HG02623 (cell line): ENCODE measurements around the gene DGCR8.

Experiments
- ATAC-seq: cut with Tn5 transposase; IDR thresholded peaks from one replicate; pipeline ENCODE4 v1.9.1; 2021; ENCODE audit warnings: moderate library complexity; ENCODE audit not compliant: unreplicated experiment

The DGCR8 gene

DNA sequence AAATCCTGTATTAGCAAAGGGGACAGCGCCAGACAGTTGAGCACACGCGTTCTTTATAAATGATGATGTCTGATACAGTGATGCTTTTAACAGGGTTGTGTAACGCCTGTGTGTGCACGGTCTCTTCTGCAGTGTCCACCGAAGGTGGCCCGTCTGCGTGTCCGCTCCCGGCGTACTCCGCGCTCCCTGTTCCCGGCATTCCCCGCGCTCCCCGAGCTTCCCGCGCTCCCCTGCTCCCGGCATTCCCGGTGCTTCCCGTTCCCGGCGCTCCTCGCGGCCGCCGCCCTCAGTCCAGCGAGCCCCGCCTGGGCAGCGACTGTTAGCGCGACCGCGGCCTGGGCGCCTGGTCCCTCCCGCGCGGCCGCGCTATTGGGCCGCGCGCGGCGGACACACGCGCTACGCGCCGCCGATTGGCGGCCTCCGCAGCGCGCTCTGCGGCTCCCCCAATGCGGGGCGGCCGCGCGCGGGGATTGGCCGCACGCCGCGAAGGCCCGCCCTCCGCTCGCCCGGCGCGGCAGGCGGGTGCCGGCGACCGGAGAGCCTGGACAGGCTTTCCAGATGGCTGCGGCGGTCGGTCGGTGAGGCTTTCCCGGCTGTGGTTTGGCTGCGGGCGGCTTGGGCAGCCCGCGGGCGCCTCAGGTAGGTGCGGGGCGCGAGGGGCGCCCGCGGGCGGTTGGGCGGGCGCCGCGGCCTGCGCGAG, at the start of gene DGCR8:
DGCR8 (plus strand) TSS at position 497 of the 700 bp plus-strand sequence. CDS start 5,723 bp downstream, outside the sequence.
- ATAC-seq = peak; percentile 69

GRCh38 chr22:20031732-20032406, 48.2 kb upstream of the DGCR8 start:
- no peak for ATAC-seq

DNA sequence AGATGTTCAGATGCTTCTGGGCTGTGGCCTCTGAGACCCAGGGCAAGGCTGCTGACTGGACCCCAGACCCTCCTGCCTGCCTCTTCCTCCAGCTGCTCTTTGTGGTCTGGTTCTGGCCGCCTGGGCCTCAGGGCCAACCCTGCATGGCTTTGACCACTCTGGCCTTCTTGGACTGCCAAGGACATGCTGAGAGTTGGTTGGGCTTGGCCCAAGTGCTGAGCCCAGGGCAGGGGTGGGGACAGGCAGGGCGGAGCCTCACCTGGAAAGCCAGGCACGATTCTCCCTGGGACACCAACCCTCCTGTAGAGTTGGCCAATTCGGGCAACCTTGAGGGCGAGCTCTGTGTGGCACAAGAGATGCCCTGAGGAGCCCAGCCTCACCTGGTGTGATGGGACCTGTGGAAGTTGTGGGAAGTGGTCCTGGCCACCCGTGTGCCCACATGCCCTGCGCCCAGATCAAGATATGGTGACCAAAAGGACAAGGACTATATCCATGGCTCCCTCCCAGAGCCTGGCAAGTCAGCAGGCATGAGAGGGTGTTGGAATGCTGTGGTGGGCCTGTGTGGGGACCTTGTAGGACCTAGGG, 47.5 kb upstream of the DGCR8 start:
- no peak for ATAC-seq

- ATAC-seq = no peak
Measured at GRCh38 chr22:20033045-20033706, 46.9 kb upstream of the DGCR8 start.

GRCh38 chr22:20034143-20034542, 45.9 kb upstream of the DGCR8 start:
- ATAC-seq = no peak

DNA sequence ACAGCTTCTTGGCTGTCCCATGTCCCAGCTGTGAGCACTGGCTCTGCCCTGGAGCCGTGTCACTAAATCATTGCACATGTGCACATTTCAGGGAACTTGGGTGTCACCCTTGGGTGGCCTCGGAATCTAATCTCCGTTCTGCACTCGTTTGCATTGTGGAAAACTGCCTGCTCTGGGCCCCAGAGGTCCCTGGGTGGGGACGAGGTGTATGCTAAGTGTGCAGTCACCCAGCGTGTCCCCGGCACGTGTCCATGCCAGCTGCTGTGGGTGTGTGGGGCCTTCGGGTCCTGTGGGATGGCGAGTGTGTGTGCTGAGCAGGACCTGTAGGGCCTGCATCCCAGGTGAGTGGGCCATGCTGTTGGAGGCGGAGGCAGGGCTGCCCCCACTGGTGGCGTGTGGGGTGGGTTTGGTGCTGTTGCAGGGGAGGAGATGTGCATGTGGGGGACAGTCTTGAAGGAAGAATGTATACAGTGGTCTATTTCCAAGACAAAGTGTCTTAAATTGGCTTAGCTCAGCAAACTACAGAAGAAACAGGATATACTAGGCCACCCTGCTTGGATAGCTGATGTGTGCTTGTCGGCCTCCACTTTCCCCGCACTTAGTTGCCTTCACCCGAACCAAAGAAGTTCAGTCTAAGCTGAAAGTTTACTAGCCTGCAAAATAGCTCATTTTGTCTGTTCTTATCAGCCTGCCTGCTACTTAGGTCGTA, 44.5 kb upstream of the DGCR8 start:
- no peak for ATAC-seq

- no peak for ATAC-seq
Measured at GRCh38 chr22:20036084-20036482, 44.0 kb upstream of the DGCR8 start.

DNA sequence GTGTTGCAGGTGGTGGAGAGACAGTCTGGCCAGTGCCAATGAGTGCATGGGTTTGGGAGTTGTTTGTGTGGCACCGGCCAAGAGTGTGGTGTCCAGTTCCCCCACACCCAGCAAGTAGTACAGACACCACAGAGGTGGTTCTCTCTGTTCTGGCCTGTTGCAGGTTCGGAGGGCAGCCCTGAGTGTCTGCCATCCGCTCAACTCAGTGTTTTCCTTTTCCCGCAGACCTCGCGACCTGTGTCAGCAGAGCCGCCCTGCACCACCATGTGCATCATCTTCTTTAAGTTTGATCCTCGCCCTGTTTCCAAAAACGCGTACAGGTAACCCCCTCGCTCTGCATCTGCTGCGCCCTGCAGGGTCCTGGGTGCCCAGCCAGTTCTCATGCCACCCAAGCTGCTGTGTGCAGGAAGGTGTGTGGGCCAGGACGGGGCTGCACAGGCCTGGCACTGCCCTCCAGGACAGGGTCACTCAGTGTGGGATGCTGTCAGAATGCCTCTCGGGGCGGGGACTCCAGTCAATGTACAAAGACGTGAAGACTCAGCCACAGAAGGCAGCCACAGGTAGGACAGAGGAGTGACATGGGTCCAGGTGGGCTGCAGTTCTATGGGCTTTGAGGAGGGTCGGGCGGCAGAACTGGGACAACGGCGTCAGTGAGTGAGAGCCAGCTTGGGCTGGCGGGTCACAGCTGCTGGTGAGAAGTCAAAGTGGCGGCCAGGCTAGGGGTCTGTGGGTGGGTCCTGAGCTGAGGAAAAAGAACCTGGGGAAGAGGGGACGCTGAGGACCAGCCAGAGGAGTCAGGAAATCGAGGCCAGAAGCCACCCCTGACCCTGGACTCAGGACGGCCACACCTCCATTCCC, 43.3 kb upstream of the DGCR8 start:
- no peak for ATAC-seq

- ATAC-seq = no peak
Measured at GRCh38 chr22:20037419-20037818, 42.6 kb upstream of the DGCR8 start.

GRCh38 chr22:20038574-20038973, 41.5 kb upstream of the DGCR8 start:
- no peak for ATAC-seq

DNA sequence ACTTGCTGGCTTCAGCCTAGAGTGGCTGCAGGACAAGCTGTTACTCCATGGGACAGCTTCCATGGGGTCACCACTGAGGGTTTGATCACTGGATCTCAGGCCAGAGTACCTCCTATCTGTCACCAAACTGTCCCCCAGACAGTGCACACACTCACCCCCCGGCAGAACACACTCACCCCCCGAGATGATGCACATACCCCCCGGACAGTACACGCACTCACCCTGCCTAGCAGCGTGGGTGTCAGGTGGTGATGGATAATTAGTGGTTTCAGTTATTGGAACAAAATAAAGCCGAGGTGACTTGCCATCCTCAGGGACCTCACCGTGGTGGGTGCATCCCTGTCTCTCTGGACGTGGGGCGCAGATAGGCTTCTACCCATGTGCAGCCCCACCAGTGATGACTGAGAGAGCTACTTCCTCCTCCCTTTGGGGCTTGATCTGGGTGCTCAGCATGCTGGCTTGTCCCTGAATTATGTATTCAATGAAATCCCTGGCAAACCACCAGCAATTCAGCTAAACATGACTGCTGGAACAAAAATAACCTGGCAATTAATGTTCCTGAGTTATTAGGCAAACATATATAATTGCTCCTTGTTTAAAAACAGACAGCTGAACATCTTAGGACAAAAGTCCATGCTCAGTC, 40.2 kb upstream of the DGCR8 start:
- no peak for ATAC-seq

DNA sequence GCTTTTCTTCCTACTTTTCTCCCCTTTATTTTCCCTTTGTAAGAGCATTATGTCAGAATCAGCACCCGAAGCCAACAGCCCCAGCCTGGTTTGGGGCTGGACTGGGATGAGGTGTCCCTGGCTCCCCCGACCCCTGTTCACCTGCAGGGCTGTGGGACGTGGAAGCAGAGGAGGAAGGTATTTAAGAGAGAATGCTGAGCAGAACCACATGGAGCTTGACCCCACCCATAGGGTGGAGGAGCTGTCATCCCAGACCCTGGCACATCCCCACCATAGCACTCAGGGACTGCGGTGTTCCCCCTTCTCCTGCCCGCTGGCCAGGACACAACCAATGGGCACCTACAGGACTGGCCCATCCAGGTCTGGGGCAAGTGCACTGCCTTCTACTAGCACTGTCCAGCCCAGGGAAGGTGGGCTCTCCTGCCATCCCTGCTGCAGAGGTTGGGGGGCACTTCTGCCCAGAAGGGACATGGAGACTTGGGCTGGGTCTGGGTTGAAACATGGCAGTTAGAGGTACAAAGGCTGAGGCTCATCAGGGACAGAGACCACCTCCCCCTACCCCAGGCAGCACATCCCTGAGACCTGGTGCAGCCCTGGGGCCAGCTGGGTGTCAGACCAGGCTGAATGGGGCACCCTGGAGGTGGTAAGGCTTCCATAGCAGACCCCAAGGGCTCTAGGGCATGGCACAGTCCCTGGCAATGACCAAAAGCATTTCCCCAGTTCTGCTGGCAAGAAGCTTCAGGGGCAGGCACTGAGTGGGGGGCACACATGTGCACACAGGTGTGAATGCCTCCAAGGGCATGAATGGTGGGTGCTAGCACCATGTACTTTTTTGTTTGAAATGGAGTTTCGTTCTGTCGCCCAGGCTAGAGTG, 39.5 kb upstream of the DGCR8 start:
- ATAC-seq = no peak

DNA sequence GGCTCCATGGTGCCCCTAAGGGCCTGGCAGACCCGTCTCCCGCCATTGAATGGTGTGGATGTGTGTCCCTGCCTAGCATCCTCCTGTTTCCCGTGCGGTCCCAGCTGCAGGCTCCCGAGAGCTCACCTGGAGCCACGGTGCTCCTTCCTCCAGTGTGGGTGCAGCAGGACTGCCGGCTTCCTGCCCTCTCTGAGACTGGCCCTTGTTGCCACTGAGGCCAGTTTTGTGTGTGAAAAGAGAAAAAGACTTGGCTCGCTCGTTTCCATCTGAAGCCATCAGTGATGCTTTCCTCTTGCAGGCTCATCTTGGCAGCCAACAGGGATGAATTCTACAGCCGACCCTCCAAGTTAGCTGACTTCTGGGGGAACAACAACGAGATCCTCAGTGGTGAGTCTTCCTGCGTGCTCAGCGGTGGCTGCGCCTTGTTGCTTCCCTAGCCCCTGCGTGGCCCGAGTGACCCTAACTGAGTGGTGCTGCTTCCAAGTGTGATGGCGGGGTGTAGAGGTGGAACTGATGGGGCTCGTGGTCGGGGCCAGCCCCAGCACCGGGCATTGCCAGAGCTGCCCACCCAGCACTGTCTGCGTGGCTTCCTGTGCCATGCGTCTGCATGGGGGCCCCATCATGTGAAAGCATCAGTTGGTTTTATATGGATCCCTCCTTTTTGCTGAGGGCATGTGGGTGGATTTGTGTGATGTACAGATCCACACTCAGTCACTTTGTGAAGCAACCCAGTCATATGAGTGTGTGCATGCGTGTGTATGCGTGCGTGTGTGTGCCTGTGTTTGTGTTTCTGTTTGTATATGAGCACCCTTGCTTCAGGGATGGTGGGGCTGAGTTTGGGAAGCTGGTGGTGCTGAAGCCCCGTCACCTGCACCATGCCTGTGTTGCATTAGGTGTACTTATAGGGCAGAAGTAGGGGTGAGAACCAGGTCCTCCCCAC, 36.7 kb upstream of the DGCR8 start:
- no peak for ATAC-seq

GRCh38 chr22:20043997-20044342, 36.1 kb upstream of the DGCR8 start:
- no peak for ATAC-seq

GRCh38 chr22:20044495-20045151, 35.4 kb upstream of the DGCR8 start:
- ATAC-seq = no peak

DNA sequence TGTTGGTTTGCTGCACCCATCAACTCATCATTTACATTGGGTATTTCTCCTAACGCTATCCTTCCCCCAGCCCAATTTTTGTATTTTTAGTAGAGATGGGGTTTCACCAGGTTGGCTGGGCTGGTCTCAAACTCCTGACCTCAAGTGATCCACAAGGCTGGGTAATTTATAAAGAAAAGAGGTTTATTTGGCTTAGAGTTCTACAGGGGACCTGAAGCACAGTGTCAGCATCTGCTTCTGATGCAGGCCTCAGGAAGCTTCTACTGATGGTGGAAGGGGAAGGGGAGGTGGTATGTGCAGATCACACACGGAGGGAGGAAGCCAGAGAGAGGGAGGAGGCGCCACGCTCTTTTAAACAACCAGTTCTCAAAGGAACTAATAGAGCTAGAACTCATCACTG, 33.3 kb upstream of the DGCR8 start:
- ATAC-seq = no peak

- ATAC-seq = no peak
Measured at GRCh38 chr22:20051927-20052308, 28.1 kb upstream of the DGCR8 start.
